HepG2 (cell line): ENCODE measurements around the gene COX7A2L. TPM values are rescaled to one million over a fixed set of nuclear protein-coding genes. Genes with fewer than 3 reads are reported as not detected.
A peak's percentile ranks its signal among the peaks of the same experiment; 100 is the strongest.

Experiments
- MAFK ChIP-seq, 2 experiments: IDR thresholded peaks in 1 of 2; conservative IDR thresholded peaks in 1 of 2; 2 replicates each; pipeline ENCODE4 v1.6.1; 2011; ENCODE audit warnings: improper control_type of control experiment in 2 of 2, low read length in 2 of 2
- RAD21 ChIP-seq: fragments of 450-650 bp; formaldehyde crosslinking; IDR thresholded peaks from 2 replicates; pipeline ENCODE4 v1.5.0; 2020; ENCODE audit warnings: mild to moderate bottlenecking
- SMYD3 ChIP-seq: sonication (generic); formaldehyde crosslinking; IDR thresholded peaks from 2 replicates; pipeline ENCODE4 v1.8.1; 2023; ENCODE audit warnings: mild to moderate bottlenecking, missing genetic modification reagents
- SPEN ChIP-seq: sonication (generic); formaldehyde crosslinking; IDR thresholded peaks from 2 replicates; pipeline ENCODE4 v1.5.1; 2020; ENCODE audit warnings: low read depth, mild to moderate bottlenecking, missing genetic modification reagents
- TAF1 ChIP-seq: sonication (generic); formaldehyde crosslinking; IDR thresholded peaks from 2 replicates; pipeline ENCODE4 v1.4.0; 2020; ENCODE audit warnings: missing genetic modification reagents
- TBX3 ChIP-seq: fragments of 450-650 bp; IDR thresholded peaks from 2 replicates; pipeline ENCODE4 v1.6.1; 2017; ENCODE audit warnings: antibody characterized with exemption, mild to moderate bottlenecking, inconsistent platforms, borderline replicate concordance
- TEAD3 ChIP-seq: optimal IDR thresholded peaks from 2 replicates; pipeline ENCODE3; 2016; ENCODE audit warnings: borderline replicate concordance
- ZNF143 ChIP-seq: sonication (generic); formaldehyde crosslinking; IDR thresholded peaks from 2 replicates; pipeline ENCODE4 v1.4.0; 2020; ENCODE audit warnings: missing genetic modification reagents
- ZNF263 ChIP-seq: sonication (generic); formaldehyde crosslinking; IDR thresholded peaks from 2 replicates; pipeline ENCODE4 v1.4.0; 2020; ENCODE audit warnings: missing genetic modification reagents
- polyA plus RNA-seq, 8 experiments: library from polyadenylated mRNA; depleted of rRNA in 3 of 8; stranded (reverse) in 7 of 8; unstranded in 1 of 8; fragments of >200 nt; fragmentation: Illumina TruSeq in 4 of 8; extraction: Trizol in 4 of 8; gene quantifications; 2 replicates each; pipeline versions ENCODE4 v1.2.1 to v1.2.3, GENCODE V29; 2011 to 2016; ENCODE audit warnings: low read depth in 4 of 8, missing spikeins in 1 of 8, mixed read lengths in 1 of 8; ENCODE audit not compliant: insufficient read depth in 1 of 8
- total RNA-seq, 5 experiments: library from RNA; depleted of rRNA; stranded (reverse); fragments of >200 nt; fragmentation: Illumina TruSeq; extraction: Trizol; gene quantifications; 2 replicates each; pipeline ENCODE4 v1.2.3, GENCODE V29; 2016; ENCODE audit warnings: low read depth in 1 of 5
- TF ChIP-seq, protein P1 (sequence below): sonication (generic); formaldehyde crosslinking; IDR thresholded peaks from 2 replicates; pipeline ENCODE4 v1.5.0; 2020; ENCODE audit warnings: mild to moderate bottlenecking, missing genetic modification reagents, borderline replicate concordance
- TF ChIP-seq, protein P2 (sequence below): sonication (generic); formaldehyde crosslinking; IDR thresholded peaks from 2 replicates; pipeline ENCODE4 v1.5.0; 2020; ENCODE audit warnings: mild to moderate bottlenecking, low read depth, missing genetic modification reagents, borderline replicate concordance
- TF ChIP-seq, protein P3 (sequence below): sonication (generic); formaldehyde crosslinking; IDR thresholded peaks from 2 replicates; pipeline ENCODE4 v1.8.0; 2022; ENCODE audit warnings: missing genetic modification reagents, mild to moderate bottlenecking, borderline replicate concordance
- TF ChIP-seq, protein P4 (sequence below): sonication (generic); formaldehyde crosslinking; IDR thresholded peaks from 2 replicates; pipeline ENCODE4 v1.5.1; 2020; ENCODE audit warnings: mild to moderate bottlenecking, missing genetic modification reagents, moderate library complexity
- TF ChIP-seq, protein P5 (sequence below): IDR thresholded peaks from 2 replicates; pipeline ENCODE4 v1.6.1; 2016; ENCODE audit warnings: low read depth
- TF ChIP-seq, protein P6 (sequence below): sonication (generic); formaldehyde crosslinking; IDR thresholded peaks from 2 replicates; pipeline ENCODE4 v1.5.0; 2020; ENCODE audit warnings: mild to moderate bottlenecking, missing genetic modification reagents, moderate library complexity
- TF ChIP-seq, protein P7 (sequence below): IDR thresholded peaks from 2 replicates; pipeline ENCODE4 v1.6.1; 2012; ENCODE audit warnings: inconsistent platforms

COX7A2L gene
- total and polyA plus RNA-seq, 2 of the 13 experiments (the other 11 are each of a cell fraction or from before 2014, with no cell fraction given), result 155 to 201 TPM

DNA sequence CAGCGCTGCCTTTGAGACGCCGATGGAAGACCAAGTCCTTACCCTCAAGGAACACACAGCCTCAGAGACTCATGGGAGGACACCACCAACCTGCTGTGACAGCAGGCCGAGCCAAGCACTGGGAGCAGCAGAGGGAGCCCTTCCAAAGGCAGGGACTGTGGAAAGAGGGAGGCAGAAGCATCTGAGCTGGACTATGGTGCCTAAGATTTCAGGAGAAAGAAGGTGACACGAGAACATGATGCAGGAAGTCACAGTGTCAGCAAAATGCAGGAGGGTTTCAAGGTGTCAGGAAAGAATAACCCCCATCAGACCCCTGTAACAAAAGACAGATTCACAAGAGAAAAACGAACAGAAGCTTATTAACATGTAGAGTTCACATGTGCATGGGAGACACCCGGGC lies 24.2 kb upstream of the COX7A2L start (continued):
- TF ChIP-seq, protein P1, sequence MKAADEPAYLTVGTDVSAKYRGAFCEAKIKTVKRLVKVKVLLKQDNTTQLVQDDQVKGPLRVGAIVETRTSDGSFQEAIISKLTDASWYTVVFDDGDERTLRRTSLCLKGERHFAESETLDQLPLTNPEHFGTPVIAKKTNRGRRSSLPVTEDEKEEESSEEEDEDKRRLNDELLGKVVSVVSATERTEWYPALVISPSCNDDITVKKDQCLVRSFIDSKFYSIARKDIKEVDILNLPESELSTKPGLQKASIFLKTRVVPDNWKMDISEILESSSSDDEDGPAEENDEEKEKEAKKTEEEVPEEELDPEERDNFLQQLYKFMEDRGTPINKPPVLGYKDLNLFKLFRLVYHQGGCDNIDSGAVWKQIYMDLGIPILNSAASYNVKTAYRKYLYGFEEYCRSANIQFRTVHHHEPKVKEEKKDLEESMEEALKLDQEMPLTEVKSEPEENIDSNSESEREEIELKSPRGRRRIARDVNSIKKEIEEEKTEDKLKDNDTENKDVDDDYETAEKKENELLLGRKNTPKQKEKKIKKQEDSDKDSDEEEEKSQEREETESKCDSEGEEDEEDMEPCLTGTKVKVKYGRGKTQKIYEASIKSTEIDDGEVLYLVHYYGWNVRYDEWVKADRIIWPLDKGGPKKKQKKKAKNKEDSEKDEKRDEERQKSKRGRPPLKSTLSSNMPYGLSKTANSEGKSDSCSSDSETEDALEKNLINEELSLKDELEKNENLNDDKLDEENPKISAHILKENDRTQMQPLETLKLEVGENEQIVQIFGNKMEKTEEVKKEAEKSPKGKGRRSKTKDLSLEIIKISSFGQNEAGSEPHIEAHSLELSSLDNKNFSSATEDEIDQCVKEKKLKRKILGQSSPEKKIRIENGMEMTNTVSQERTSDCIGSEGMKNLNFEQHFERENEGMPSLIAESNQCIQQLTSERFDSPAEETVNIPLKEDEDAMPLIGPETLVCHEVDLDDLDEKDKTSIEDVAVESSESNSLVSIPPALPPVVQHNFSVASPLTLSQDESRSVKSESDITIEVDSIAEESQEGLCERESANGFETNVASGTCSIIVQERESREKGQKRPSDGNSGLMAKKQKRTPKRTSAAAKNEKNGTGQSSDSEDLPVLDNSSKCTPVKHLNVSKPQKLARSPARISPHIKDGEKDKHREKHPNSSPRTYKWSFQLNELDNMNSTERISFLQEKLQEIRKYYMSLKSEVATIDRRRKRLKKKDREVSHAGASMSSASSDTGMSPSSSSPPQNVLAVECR (CRISPR knock-in tag), result peak; percentile 15; the same call in 1 of the 2 replicates
- TF ChIP-seq, protein P2, sequence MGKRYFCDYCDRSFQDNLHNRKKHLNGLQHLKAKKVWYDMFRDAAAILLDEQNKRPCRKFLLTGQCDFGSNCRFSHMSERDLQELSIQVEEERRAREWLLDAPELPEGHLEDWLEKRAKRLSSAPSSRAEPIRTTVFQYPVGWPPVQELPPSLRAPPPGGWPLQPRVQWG (CRISPR knock-in tag), result no peak
- TF ChIP-seq, protein P3, sequence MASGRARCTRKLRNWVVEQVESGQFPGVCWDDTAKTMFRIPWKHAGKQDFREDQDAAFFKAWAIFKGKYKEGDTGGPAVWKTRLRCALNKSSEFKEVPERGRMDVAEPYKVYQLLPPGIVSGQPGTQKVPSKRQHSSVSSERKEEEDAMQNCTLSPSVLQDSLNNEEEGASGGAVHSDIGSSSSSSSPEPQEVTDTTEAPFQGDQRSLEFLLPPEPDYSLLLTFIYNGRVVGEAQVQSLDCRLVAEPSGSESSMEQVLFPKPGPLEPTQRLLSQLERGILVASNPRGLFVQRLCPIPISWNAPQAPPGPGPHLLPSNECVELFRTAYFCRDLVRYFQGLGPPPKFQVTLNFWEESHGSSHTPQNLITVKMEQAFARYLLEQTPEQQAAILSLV, result 0 out of 2 replicates have a peak, but pooled peaks have one; percentile 41
- TF ChIP-seq, protein P4, sequence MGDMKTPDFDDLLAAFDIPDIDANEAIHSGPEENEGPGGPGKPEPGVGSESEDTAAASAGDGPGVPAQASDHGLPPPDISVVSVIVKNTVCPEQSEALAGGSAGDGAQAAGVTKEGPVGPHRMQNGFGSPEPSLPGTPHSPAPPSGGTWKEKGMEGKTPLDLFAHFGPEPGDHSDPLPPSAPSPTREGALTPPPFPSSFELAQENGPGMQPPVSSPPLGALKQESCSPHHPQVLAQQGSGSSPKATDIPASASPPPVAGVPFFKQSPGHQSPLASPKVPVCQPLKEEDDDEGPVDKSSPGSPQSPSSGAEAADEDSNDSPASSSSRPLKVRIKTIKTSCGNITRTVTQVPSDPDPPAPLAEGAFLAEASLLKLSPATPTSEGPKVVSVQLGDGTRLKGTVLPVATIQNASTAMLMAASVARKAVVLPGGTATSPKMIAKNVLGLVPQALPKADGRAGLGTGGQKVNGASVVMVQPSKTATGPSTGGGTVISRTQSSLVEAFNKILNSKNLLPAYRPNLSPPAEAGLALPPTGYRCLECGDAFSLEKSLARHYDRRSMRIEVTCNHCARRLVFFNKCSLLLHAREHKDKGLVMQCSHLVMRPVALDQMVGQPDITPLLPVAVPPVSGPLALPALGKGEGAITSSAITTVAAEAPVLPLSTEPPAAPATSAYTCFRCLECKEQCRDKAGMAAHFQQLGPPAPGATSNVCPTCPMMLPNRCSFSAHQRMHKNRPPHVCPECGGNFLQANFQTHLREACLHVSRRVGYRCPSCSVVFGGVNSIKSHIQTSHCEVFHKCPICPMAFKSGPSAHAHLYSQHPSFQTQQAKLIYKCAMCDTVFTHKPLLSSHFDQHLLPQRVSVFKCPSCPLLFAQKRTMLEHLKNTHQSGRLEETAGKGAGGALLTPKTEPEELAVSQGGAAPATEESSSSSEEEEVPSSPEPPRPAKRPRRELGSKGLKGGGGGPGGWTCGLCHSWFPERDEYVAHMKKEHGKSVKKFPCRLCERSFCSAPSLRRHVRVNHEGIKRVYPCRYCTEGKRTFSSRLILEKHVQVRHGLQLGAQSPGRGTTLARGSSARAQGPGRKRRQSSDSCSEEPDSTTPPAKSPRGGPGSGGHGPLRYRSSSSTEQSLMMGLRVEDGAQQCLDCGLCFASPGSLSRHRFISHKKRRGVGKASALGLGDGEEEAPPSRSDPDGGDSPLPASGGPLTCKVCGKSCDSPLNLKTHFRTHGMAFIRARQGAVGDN, result peak; percentile 51
- TF ChIP-seq, protein P5, sequence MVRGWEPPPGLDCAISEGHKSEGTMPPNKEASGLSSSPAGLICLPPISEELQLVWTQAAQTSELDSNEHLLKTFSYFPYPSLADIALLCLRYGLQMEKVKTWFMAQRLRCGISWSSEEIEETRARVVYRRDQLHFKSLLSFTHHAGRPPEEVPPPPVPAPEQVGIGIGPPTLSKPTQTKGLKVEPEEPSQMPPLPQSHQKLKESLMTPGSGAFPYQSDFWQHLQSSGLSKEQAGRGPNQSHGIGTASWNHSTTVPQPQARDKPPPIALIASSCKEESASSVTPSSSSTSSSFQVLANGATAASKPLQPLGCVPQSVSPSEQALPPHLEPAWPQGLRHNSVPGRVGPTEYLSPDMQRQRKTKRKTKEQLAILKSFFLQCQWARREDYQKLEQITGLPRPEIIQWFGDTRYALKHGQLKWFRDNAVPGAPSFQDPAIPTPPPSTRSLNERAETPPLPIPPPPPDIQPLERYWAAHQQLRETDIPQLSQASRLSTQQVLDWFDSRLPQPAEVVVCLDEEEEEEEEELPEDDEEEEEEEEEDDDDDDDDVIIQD (CRISPR knock-in tag), result peak; percentile 73; the same call in 1 of the 2 replicates
- TF ChIP-seq RAD21 (peak; percentile 56), SMYD3 (CRISPR knock-in tag) (no peak), SPEN (peak; percentile 73), ZNF143 (CRISPR knock-in tag) (peak; percentile 76; the same call in 1 of the 2 replicates), ZNF263 (CRISPR knock-in tag) (0 out of 2 replicates have a peak, but pooled peaks have one; percentile 32), TAF1 (CRISPR knock-in tag) (no peak), TBX3 (no peak), MAFK (conservative IDR thresholded peaks at IDR 0.05 in 1 of 2, IDR thresholded peaks at IDR 0.05 in 1 of 2; ENCODE audit: low read length in 2 of 2) (peak; percentile 73 to 82), TEAD3 (CRISPR knock-in tag) (peak; percentile 25)
- TF ChIP-seq, protein P6, sequence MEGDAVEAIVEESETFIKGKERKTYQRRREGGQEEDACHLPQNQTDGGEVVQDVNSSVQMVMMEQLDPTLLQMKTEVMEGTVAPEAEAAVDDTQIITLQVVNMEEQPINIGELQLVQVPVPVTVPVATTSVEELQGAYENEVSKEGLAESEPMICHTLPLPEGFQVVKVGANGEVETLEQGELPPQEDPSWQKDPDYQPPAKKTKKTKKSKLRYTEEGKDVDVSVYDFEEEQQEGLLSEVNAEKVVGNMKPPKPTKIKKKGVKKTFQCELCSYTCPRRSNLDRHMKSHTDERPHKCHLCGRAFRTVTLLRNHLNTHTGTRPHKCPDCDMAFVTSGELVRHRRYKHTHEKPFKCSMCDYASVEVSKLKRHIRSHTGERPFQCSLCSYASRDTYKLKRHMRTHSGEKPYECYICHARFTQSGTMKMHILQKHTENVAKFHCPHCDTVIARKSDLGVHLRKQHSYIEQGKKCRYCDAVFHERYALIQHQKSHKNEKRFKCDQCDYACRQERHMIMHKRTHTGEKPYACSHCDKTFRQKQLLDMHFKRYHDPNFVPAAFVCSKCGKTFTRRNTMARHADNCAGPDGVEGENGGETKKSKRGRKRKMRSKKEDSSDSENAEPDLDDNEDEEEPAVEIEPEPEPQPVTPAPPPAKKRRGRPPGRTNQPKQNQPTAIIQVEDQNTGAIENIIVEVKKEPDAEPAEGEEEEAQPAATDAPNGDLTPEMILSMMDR (CRISPR knock-in tag), result peak; percentile 95
- TF ChIP-seq, protein P7, sequence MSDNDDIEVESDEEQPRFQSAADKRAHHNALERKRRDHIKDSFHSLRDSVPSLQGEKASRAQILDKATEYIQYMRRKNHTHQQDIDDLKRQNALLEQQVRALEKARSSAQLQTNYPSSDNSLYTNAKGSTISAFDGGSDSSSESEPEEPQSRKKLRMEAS, result peak; percentile 61
